Keratinocyte (primary cell): Measurements from ENCODE around the gene VRK1.

ENCODE experiments used
- EZH2 ChIP-seq: IDR thresholded peaks from one replicate; pipeline ENCODE4 v1.6.1; 2012; ENCODE audit warnings: inconsistent platforms, mild to moderate bottlenecking, low read length, moderate library complexity
- TF ChIP-seq, protein P1 (sequence below), 3 experiments: IDR thresholded peaks in 1 of 3; conservative IDR thresholded peaks in 1 of 3; optimal IDR thresholded peaks in 1 of 3; 2 replicates in 2 of 3; 3 replicates in 1 of 3; pipeline versions ENCODE3 to v1.5.1; 2011; ENCODE audit warnings: low read length in 3 of 3, mild to moderate bottlenecking in 3 of 3, moderate library complexity in 2 of 3, control low read depth in 1 of 3, inconsistent platforms in 1 of 3; ENCODE audit not compliant: insufficient read depth in 2 of 3; ENCODE audit errors: extremely low read depth in 1 of 3

DNA sequence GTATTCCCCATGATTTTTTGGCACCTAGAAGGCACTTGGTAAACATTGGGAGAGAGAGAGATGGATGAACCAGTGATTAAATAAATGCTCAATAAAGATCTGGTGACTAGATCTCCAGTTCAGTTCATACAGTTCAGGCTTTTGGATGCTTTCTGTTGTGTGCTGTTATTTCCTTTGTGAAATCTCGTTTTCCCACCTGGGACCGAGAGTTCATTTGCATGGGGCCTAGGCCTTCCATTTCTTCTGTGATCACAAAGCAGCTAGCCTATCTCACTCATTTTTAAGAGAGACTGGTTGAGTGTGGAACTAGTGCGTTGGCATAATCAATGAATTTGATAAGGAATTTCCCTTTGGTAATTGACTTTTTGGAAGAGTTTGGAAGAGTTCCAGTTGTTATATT, 104.0 kb downstream of the VRK1 start:
- TF ChIP-seq, protein P1, sequence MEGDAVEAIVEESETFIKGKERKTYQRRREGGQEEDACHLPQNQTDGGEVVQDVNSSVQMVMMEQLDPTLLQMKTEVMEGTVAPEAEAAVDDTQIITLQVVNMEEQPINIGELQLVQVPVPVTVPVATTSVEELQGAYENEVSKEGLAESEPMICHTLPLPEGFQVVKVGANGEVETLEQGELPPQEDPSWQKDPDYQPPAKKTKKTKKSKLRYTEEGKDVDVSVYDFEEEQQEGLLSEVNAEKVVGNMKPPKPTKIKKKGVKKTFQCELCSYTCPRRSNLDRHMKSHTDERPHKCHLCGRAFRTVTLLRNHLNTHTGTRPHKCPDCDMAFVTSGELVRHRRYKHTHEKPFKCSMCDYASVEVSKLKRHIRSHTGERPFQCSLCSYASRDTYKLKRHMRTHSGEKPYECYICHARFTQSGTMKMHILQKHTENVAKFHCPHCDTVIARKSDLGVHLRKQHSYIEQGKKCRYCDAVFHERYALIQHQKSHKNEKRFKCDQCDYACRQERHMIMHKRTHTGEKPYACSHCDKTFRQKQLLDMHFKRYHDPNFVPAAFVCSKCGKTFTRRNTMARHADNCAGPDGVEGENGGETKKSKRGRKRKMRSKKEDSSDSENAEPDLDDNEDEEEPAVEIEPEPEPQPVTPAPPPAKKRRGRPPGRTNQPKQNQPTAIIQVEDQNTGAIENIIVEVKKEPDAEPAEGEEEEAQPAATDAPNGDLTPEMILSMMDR (optimal IDR thresholded peaks at IDR 0.05 in 1 of 3, IDR thresholded peaks at IDR 0.05 in 1 of 3, conservative IDR thresholded peaks at IDR 0.05 in 1 of 3; ENCODE audit: extremely low read depth in 1 of 3, insufficient read depth in 2 of 3, low read length in 3 of 3): no peak
- TF ChIP-seq EZH2: no peak
